ENCODE measurements around the gene TINCR. TPM values are rescaled to one million over a fixed set of nuclear protein-coding genes. Genes with fewer than 3 reads are reported as not detected.

TINCR gene
- total RNA-seq, 1 experiment from 2014 or later, result 0.85 TPM

GRCh38 chr19:5590865-5591154 lies 23.1 kb upstream of the TINCR start (continued):
- no peak for TF ChIP-seq ERG (CRISPR knock-in tag; IDR thresholded peaks at IDR 0.05)
- no peak for TF ChIP-seq ZBTB21 (CRISPR knock-in tag; IDR thresholded peaks at IDR 0.05; ENCODE audit: borderline replicate concordance)

GRCh38 chr19:5590151-5590864 lies 22.6 kb upstream of the TINCR start:
- no peaks in the 10 kb centered on the region; the same call in 1 of the 2 replicates for H3K27me3 Mint-ChIP-seq (ENCODE audit: low read depth)
- peaks cover 53% of the 10 kb centered on the region for H3K36me3 Mint-ChIP-seq
- TF ChIP-seq MXD4 (CRISPR knock-in tag; IDR thresholded peaks at IDR 0.05; ENCODE audit: borderline replicate concordance), result no peak
- no peak for TF ChIP-seq ZSCAN18 (CRISPR knock-in tag; IDR thresholded peaks at IDR 0.05)
- TF ChIP-seq ZMAT4 (CRISPR knock-in tag; IDR thresholded peaks at IDR 0.05), result no peak
- TF ChIP-seq SOX15 (CRISPR knock-in tag; IDR thresholded peaks at IDR 0.05), result no peak
- TF ChIP-seq GRHL2 (CRISPR knock-in tag; IDR thresholded peaks at IDR 0.05; ENCODE audit: insufficient replicate concordance, severe bottlenecking), result no peak
- no peak for TF ChIP-seq RORB (CRISPR knock-in tag; IDR thresholded peaks at IDR 0.05)
- TF ChIP-seq NR3C1 (CRISPR knock-in tag; conservative IDR thresholded peaks at IDR 0.05; ENCODE audit: low read depth), result no peak
- no peak for TF ChIP-seq SMAD4 (CRISPR knock-in tag; IDR thresholded peaks at IDR 0.05)
- no peak for TF ChIP-seq NR2C2 (CRISPR knock-in tag; IDR thresholded peaks at IDR 0.05)
- TF ChIP-seq ETV6 (CRISPR knock-in tag; IDR thresholded peaks at IDR 0.05), result no peak
- TF ChIP-seq ZNF138 (CRISPR knock-in tag; conservative IDR thresholded peaks at IDR 0.05), result no peak
- TF ChIP-seq ERG (CRISPR knock-in tag; IDR thresholded peaks at IDR 0.05), result no peak
- TF ChIP-seq ELF4 (CRISPR knock-in tag; IDR thresholded peaks at IDR 0.05; ENCODE audit: low read depth), result no peak
- TF ChIP-seq IRF1 (CRISPR knock-in tag; IDR thresholded peaks at IDR 0.05), result no peak
- no peak for TF ChIP-seq KAT7 (CRISPR knock-in tag; IDR thresholded peaks at IDR 0.05; ENCODE audit: borderline replicate concordance)
- TF ChIP-seq HMGA2 (CRISPR knock-in tag; IDR thresholded peaks at IDR 0.05), result no peak
- no peak for DNase-seq (ENCODE audit: low spot score)
- no peaks in the 10 kb centered on the region for H3K9me3 Mint-ChIP-seq
- H3K4me3 Mint-ChIP-seq, result no peak overlapping the region
- peaks cover 12% of the 10 kb centered on the region for H3K4me1 Mint-ChIP-seq
- ATAC-seq, result no peak
- CTCF ChIA-PET, result no interaction called here
- POLR2A ChIA-PET, result no interaction called here
- H3K27ac Mint-ChIP-seq, result no peak overlapping the region

- POLR2A ChIA-PET, result no interaction called here
- no peak for DNase-seq (ENCODE audit: low spot score)
- TF ChIP-seq ZNF425 (CRISPR knock-in tag; conservative IDR thresholded peaks at IDR 0.05) (no peak), NR1H2 (CRISPR knock-in tag; IDR thresholded peaks at IDR 0.05) (no peak), ZNF281 (CRISPR knock-in tag; IDR thresholded peaks at IDR 0.05) (no peak), RELA (CRISPR knock-in tag; IDR thresholded peaks at IDR 0.05; ENCODE audit: borderline replicate concordance) (no peak), FOXP1 (CRISPR knock-in tag; IDR thresholded peaks at IDR 0.05; ENCODE audit: borderline replicate concordance) (no peak)
These were observed 21.3 kb upstream of the TINCR start for GRCh38 chr19:5588906-5589676.

More at GRCh38 chr19:5588906-5589676, 21.3 kb upstream of the TINCR start:
- Mint-ChIP-seq H3K27me3 (ENCODE audit: low read depth) (no peaks in the 10 kb centered on the region), H3K27ac (peak overlapping the region; percentile 95), H3K9me3 (no peaks in the 10 kb centered on the region), H3K4me3 (no peak overlapping the region), H3K36me3 (peaks cover 46% of the 10 kb centered on the region), H3K4me1 (peaks cover 17% of the 10 kb centered on the region)
- CTCF ChIA-PET, result interaction anchor here (0.6 kb wide), 2 partner anchors 116 to 212 kb away, joined by 3 to 4 read pairs; no protein-coding TSS in a partner anchor
- no peak for ATAC-seq

Data from WTC11 (cell line).